Body of pancreas (tissue), 4 donors: ENCODE results near the gene EME1.

Experiments
- POLR2A ChIP-seq, 3 donors: fragments of 450-650 bp; IDR thresholded peaks; one replicate each; pipeline ENCODE4 v1.6.1; 2016; ENCODE audit warnings: antibody characterized with exemption in 3 of 3, mild to moderate bottlenecking in 2 of 3
- TF ChIP-seq, protein P1 (sequence below), 7 experiments: fragments of 450-650 bp in 4 of 7; fragments of 200-600 bp in 3 of 7; sonication (generic) in 3 of 7; IDR thresholded peaks; one replicate each; pipeline ENCODE4 v1.5.1; 2016 to 2019; ENCODE audit warnings: antibody characterized with exemption in 7 of 7

GRCh38 chr17:50379351-50380132, 6.5 kb downstream of the EME1 start:
- TF ChIP-seq, protein P1, sequence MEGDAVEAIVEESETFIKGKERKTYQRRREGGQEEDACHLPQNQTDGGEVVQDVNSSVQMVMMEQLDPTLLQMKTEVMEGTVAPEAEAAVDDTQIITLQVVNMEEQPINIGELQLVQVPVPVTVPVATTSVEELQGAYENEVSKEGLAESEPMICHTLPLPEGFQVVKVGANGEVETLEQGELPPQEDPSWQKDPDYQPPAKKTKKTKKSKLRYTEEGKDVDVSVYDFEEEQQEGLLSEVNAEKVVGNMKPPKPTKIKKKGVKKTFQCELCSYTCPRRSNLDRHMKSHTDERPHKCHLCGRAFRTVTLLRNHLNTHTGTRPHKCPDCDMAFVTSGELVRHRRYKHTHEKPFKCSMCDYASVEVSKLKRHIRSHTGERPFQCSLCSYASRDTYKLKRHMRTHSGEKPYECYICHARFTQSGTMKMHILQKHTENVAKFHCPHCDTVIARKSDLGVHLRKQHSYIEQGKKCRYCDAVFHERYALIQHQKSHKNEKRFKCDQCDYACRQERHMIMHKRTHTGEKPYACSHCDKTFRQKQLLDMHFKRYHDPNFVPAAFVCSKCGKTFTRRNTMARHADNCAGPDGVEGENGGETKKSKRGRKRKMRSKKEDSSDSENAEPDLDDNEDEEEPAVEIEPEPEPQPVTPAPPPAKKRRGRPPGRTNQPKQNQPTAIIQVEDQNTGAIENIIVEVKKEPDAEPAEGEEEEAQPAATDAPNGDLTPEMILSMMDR (IDR thresholded peaks at IDR 0.05) = no peak
- TF ChIP-seq POLR2A (IDR thresholded peaks at IDR 0.05) = no peak
